K562 (cell line): Measurements from ENCODE around the gene TFAP2A. TPM values are rescaled to one million over a fixed set of nuclear protein-coding genes. Genes with fewer than 3 reads are reported as not detected.

Experiments used
- ATAC-seq: fragments of 200-7000 bp; cut with Tn5 transposase; 3 replicates; pipeline ENCODE4 v1.9.1; 2020; ENCODE audit warnings: moderate library complexity
- BruUV-seq: library from RNA; stranded (reverse); fragments of 400-500 nt; replicated peaks from 2 replicates; lab custom pipeline; 2021; lab: Mats Ljungman, UMichigan
- CTCF ChIA-PET: fragments of 300-600 bp; formaldehyde crosslinking; extraction: SDS; loops from one replicate; lab custom pipeline; 2021; ENCODE audit warnings: low intra/inter-chr PET ratio; lab: Yijun Ruan, JAX
- POLR2A ChIA-PET: fragments of 300-600, 350-650 bp; sonication (Branson Sonifier 250); formaldehyde crosslinking; extraction: SDS; loops from one replicate; lab custom pipeline; 2021; ENCODE audit warnings: antibody characterized with exemption, inconsistent platforms; lab: Yijun Ruan, JAX
- DNase-seq, 4 experiments: peaks; one replicate each; pipeline versions ENCODE4 v3.0.0 to v3.0.0-alpha.2; 2011 to 2018; ENCODE audit warnings: low spot score in 3 of 4, mixed read lengths in 3 of 4; ENCODE audit errors: extremely low read depth in 1 of 4
- FAIRE-seq: peaks from 2 replicates; lab custom pipeline; 2011; peaks lifted over from hg19 to GRCh38; lab: Jason Lieb, UNC
- H2AFZ ChIP-seq: 2 replicates; pipeline ENCODE4 v1.6.0; 2011; ENCODE audit warnings: low read depth, low read length, control low read depth, inconsistent platforms
- H3K27ac ChIP-seq: fragments of 200-600 bp; 3 replicates; pipeline ENCODE4 v1.8.0; 2011; ENCODE audit warnings: low read depth, mild to moderate bottlenecking, control low read depth, inconsistent platforms, low read length, moderate library complexity, mixed read lengths; ENCODE audit errors: extremely low read depth
- H3K27me3 ChIP-seq, 2 experiments: fragments of 300-600 bp in 1 of 2; 2 replicates in 1 of 2; 3 replicates in 1 of 2; pipeline versions ENCODE4 v1.6.0 to v1.8.0; 2011; ENCODE audit warnings: inconsistent platforms in 2 of 2, low read length in 2 of 2, mild to moderate bottlenecking in 1 of 2, mixed read lengths in 1 of 2, moderate library complexity in 1 of 2; ENCODE audit not compliant: control insufficient read depth in 2 of 2, insufficient read depth in 2 of 2
- H3K36me3 ChIP-seq: fragments of 300-600 bp; 3 replicates; pipeline ENCODE4 v1.8.0; 2011; ENCODE audit warnings: mild to moderate bottlenecking, low read length, inconsistent platforms; ENCODE audit not compliant: control insufficient read depth, insufficient read depth
- H3K4me1 ChIP-seq, 2 experiments: fragments of 200-600 bp in 1 of 2; replicated peaks in 1 of 2; 2 replicates in 1 of 2; 3 replicates in 1 of 2; pipeline versions ENCODE4 v1.5.1 to v1.8.0; 2011; ENCODE audit warnings: inconsistent platforms in 2 of 2, low read length in 2 of 2, mild to moderate bottlenecking in 1 of 2, mixed read lengths in 1 of 2, moderate library complexity in 1 of 2; ENCODE audit not compliant: control insufficient read depth in 2 of 2, insufficient read depth in 2 of 2
- H3K4me2 ChIP-seq: 2 replicates; pipeline ENCODE4 v1.6.1; 2011; ENCODE audit warnings: low read length, control low read depth, inconsistent platforms, mixed read lengths; ENCODE audit not compliant: insufficient read depth
- H3K4me3 ChIP-seq: fragments of 200-600 bp; sonication (generic), shearing (Covaris generic); 2 replicates; pipeline ENCODE4 v1.5.1; 2016; ENCODE audit warnings: control low read depth, inconsistent platforms
- H3K79me2 ChIP-seq: fragments of 200-600 bp; 3 replicates; pipeline ENCODE4 v1.8.0; 2011; ENCODE audit warnings: low read length, inconsistent platforms; ENCODE audit not compliant: control insufficient read depth, insufficient read depth
- H3K9ac ChIP-seq, 2 experiments: 2 replicates each; pipeline versions ENCODE4 v1.6.0 to v1.6.1; 2011; ENCODE audit warnings: low read depth in 2 of 2, low read length in 2 of 2, control low read depth in 1 of 2, inconsistent platforms in 1 of 2, mild to moderate bottlenecking in 1 of 2, mixed read lengths in 1 of 2; ENCODE audit not compliant: insufficient read depth in 1 of 2
- H3K9me1 ChIP-seq: one replicate; pipeline ENCODE4 v1.6.0; 2011; ENCODE audit warnings: inconsistent platforms, mild to moderate bottlenecking, low read length, moderate library complexity; ENCODE audit not compliant: control insufficient read depth, insufficient read depth
- H3K9me3 ChIP-seq: replicated peaks from 2 replicates; pipeline ENCODE4 v1.5.1; 2011; ENCODE audit warnings: low read depth, low read length, inconsistent platforms; ENCODE audit not compliant: control insufficient read depth, insufficient read depth
- H4K20me1 ChIP-seq: replicated peaks from 2 replicates; pipeline ENCODE4 v1.6.1; 2011; ENCODE audit warnings: low read length, inconsistent platforms, mixed read lengths; ENCODE audit not compliant: control insufficient read depth, insufficient read depth
- AFF1 ChIP-seq, 2 experiments: fragments of 450-650 bp; IDR thresholded peaks; 2 replicates each; pipeline ENCODE4 v1.6.1; 2018; ENCODE audit warnings: mild to moderate bottlenecking in 2 of 2, low read depth in 1 of 2; ENCODE audit not compliant: partially characterized antibody in 2 of 2
- ATF2 ChIP-seq: sonication (generic); formaldehyde crosslinking; IDR thresholded peaks from 2 replicates; pipeline ENCODE4 v1.8.1; 2022; ENCODE audit warnings: missing genetic modification reagents
- HMGN3 ChIP-seq: IDR thresholded peaks from 2 replicates; pipeline ENCODE4 v1.6.1; 2011; ENCODE audit warnings: borderline replicate concordance, low read depth, mild to moderate bottlenecking, mixed read lengths, low read length; ENCODE audit not compliant: insufficient read length; ENCODE audit errors: extremely low read depth
- MCM7 ChIP-seq, 2 experiments: fragments of 450-650 bp; IDR thresholded peaks; 2 replicates each; pipeline ENCODE4 v1.6.1; 2016 to 2018
- NR2F6 ChIP-seq: fragments of 450-650 bp; formaldehyde crosslinking; IDR thresholded peaks from 2 replicates; pipeline ENCODE4 v1.4.0; 2020; ENCODE audit warnings: mild to moderate bottlenecking
- PCBP2 ChIP-seq: fragments of 200-400 bp; formaldehyde crosslinking; IDR thresholded peaks from 2 replicates; pipeline ENCODE4 v1.6.1; 2018; ENCODE audit warnings: low read length, low read depth, mild to moderate bottlenecking, moderate library complexity; ENCODE audit not compliant: poor library complexity, severe bottlenecking
- POLR2G ChIP-seq: fragments of 200-400 bp; formaldehyde crosslinking; IDR thresholded peaks from 2 replicates; pipeline ENCODE4 v1.6.1; 2017; ENCODE audit warnings: low read depth, mild to moderate bottlenecking, antibody characterized with exemption, low read length, moderate library complexity
- POLR3G ChIP-seq: IDR thresholded peaks from 2 replicates; pipeline ENCODE4 v1.6.1; 2011; ENCODE audit not compliant: insufficient read length, insufficient replicate concordance; ENCODE audit errors: extremely low read depth
- POU5F1 ChIP-seq: fragments of 150-350 bp; IDR thresholded peaks from 2 replicates; pipeline ENCODE4 v1.6.1; 2014; ENCODE audit warnings: borderline replicate concordance, low read length, low read depth, mild to moderate bottlenecking; ENCODE audit not compliant: partially characterized antibody
- SRSF1 ChIP-seq: fragments of 200-400 bp; formaldehyde crosslinking; IDR thresholded peaks from 2 replicates; pipeline ENCODE4 v1.6.1; 2017; ENCODE audit warnings: mild to moderate bottlenecking, low read depth, low read length, moderate library complexity
- ZFPM2 ChIP-seq: fragments of 250-450 bp; sonication (Bioruptor Pico); IDR thresholded peaks from 2 replicates; pipeline ENCODE4 v1.5.1; 2022; ENCODE audit warnings: mild to moderate bottlenecking
- WGBS: fragments of 100-300 bp; shearing (Covaris generic); methylation state at CpG from one replicate; pipeline ENCODE4 v1.1.6; 2016; ENCODE audit warnings: low coverage, mixed read lengths; ENCODE audit not compliant: insufficient coverage; ENCODE audit errors: missing lambda C conversion rate; 5-methylcytosine and 5-hydroxymethylcytosine counted together
- in situ Hi-C: fragments of 300-500 bp; cut with MboI; formaldehyde crosslinking; loops from 4 replicates; pipeline ENCODE4 v1.15.0; 2018; ENCODE audit warnings: inconsistent platforms, mixed read lengths
- intact Hi-C: fragments of 100-400 bp; cut with micrococcal nuclease; formaldehyde crosslinking; loops from 2 replicates; pipeline ENCODE4 v1.14.2; 2022
- polyA plus RNA-seq, 8 experiments: library from polyadenylated mRNA; depleted of rRNA in 4 of 8; stranded (reverse) in 5 of 8; unstranded in 3 of 8; fragments of >200 nt; fragmentation: Nextera tagmentation in 2 of 8; fragmentation: Illumina TruSeq in 1 of 8; extraction: Ambion mirVana in 2 of 8; extraction: Trizol in 1 of 8; gene quantifications; 2 replicates each; pipeline versions ENCODE4 v1.2.1 to v1.2.3, GENCODE V29; 2011 to 2014; ENCODE audit warnings: inconsistent platforms in 1 of 8, missing spikeins in 1 of 8
- total RNA-seq, 7 experiments: library from RNA; depleted of rRNA in 6 of 7; stranded (reverse); fragments of >200 nt in 6 of 7; fragmentation: Illumina TruSeq in 2 of 7; extraction: Trizol in 2 of 7; gene quantifications; 2 replicates each; pipeline versions ENCODE4 v1.2.1 to v1.2.3, GENCODE V29; 2011 to 2021; ENCODE audit warnings: low replicate concordance in 1 of 7

Gene TFAP2A
- total and polyA plus RNA-seq, 9 of the 15 experiments (the other 6 are each of a cell fraction or from before 2014, with no cell fraction given): 0.14 to 0.53 (median 0.19) TPM; not detected in 1

GRCh38 chr6:10446548-10446947 is 31.7 kb upstream of the TFAP2A start (continued):
- no peak for TF ChIP-seq HMGN3
- no peak for TF ChIP-seq PCBP2
- no peak for TF ChIP-seq POU5F1
- TF ChIP-seq ATF2: no peak

- no peaks in the 10 kb centered on the region for H3K9me3 ChIP-seq
- no peaks in the 10 kb centered on the region for H3K4me1 ChIP-seq
- in situ Hi-C loops: loop anchor here (25.0 kb wide), 1 partner anchor 2004 kb away; the partner anchor contains the start of gene SLC35B3
- WGBS: 23% methylated on average over 3 of the region's 3 CpGs
- H3K4me3 ChIP-seq: no peak overlapping the region
- no peak for FAIRE-seq
- no TSS peak for BruUV-seq
- H3K4me2 ChIP-seq: no peak overlapping the region
- H2AFZ ChIP-seq: no peak overlapping the region
- H3K9ac ChIP-seq: no peak overlapping the region
- no peak for DNase-seq
- ChIA-PET POLR2A (no interaction called here), CTCF (no interaction called here)
- H3K27me3 ChIP-seq: no peaks in the 10 kb centered on the region
- ATAC-seq: no peak
- H3K27ac ChIP-seq: no peak overlapping the region
- no peaks in the 10 kb centered on the region for H3K79me2 ChIP-seq
- H3K36me3 ChIP-seq: no peaks in the 10 kb centered on the region
- intact Hi-C loops: no loop called here
- no peaks in the 10 kb centered on the region for H4K20me1 ChIP-seq
- H3K9me1 ChIP-seq: no peaks in the 10 kb centered on the region
- no peak for TF ChIP-seq MCM7 (IDR thresholded peaks at IDR 0.05)
- no peak for TF ChIP-seq SRSF1
- TF ChIP-seq ZFPM2 (CRISPR knock-in tag): no peak
- no peak for TF ChIP-seq POLR3G
- no peak for TF ChIP-seq POLR2G
- TF ChIP-seq AFF1 (IDR thresholded peaks at IDR 0.05; ENCODE audit: low read depth in 1 of 2, partially characterized antibody in 2 of 2): no peak
- no peak for TF ChIP-seq NR2F6
Observed at GRCh38 chr6:10441655-10442009, 26.8 kb upstream of the TFAP2A start.
